Erythroblast (primary cell): ENCODE measurements around the gene SH3RF1.

Experiments
- GATA1 ChIP-seq: IDR thresholded peaks from 2 replicates; pipeline ENCODE4 v1.6.1; 2011; ENCODE audit warnings: low read depth, mild to moderate bottlenecking, control low read depth, low read length, moderate library complexity
- POLR2A ChIP-seq: IDR thresholded peaks from 2 replicates; pipeline ENCODE4 v1.6.1; 2011; ENCODE audit warnings: mild to moderate bottlenecking, low read length

DNA sequence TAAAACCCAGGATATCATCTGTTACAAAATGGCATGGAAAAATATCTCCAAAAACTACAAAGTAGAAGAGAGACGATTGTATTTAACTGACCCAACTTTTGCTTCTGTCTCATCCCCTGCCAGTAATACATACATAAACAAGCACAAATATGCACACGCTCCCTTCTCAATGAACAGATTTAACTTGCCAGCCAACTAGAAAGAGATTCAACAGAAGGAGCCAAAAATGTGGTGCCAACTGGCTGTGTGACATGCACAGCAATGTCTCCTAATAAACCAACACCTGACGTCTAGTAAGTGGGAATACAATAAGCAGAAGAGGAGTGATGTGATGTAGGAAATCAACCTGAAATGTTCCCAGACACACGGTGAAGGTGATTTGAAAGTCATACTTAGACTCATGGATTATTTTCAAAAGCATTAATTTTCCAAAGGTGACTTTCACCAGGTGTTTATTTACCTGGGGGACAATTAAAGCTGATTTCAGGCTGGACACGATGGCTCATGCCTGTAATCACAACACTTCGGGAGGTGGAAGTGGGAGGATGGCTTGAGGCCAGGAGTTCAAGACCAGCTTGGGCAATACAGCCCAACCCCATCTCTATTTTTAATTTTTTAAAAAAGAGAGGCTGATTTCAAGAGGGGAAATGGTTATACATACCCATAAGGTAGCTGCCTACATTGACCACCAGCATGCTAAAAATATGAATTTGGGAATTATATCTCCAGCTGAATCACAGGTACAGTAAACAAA lies 33.7 kb downstream of the SH3RF1 start:
- TF ChIP-seq POLR2A (no peak), GATA1 (no peak)
